Measurements from ENCODE around the gene IGF1R. TPM values are rescaled to one million over a fixed set of nuclear protein-coding genes. Genes with fewer than 3 reads are reported as not detected.

Gene IGF1R
- total and polyA plus RNA-seq, 3 experiments from 2014 or later = 2.1 to 11.3 (median 10.9) TPM

DNA sequence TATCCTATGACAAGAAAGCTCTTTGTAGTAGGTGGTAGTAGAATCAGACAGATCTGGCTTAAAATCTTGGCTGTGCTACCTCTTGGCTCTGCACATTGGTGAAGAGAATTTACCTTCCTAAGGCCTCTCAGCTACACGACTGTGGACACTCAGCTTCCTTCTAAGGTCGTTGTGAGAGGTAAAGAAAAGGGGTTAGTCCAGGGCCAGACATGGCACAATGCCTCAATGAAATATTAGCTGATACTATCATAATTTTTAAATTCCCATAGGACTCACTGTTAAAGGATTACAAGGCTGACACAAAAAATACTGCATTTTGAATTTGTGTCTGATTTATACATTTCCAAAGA, 80.4 kb downstream of the IGF1R start:
- ChIA-PET CTCF (interaction anchor here (1.0 kb wide), 1 partner anchor 12 kb away, joined by 3 read pairs; no protein-coding TSS in a partner anchor), POLR2A (no interaction called here)
- no peak overlapping the region for H3K4me3 ChIP-seq (ENCODE audit: low read length)
- peaks cover 5% of the 10 kb centered on the region for H3K4me1 ChIP-seq (ENCODE audit: insufficient read depth, low read length)
- no peak overlapping the region for H3K27ac ChIP-seq (ENCODE audit: low read depth, low read length)
- Mint-ChIP-seq H3K36me3 (no peaks in the 10 kb centered on the region), H3K9me3 (no peaks in the 10 kb centered on the region), H3K4me3 (no peak overlapping the region), H3K27ac (no peak overlapping the region), H3K27me3 (peaks cover 0 to 5% of the 10 kb centered on the region in 2 donors), H3K4me1 (peaks cover 0 to 3% (median 0%) of the 10 kb centered on the region in 3 donors)
- no peaks in the 10 kb centered on the region for H3K36me3 ChIP-seq (ENCODE audit: insufficient read depth, low read length)
- no peak for DNase-seq
- H3K9me3 ChIP-seq (ENCODE audit: low read length) = no peaks in the 10 kb centered on the region
- no peaks in the 10 kb centered on the region for H3K27me3 ChIP-seq (ENCODE audit: insufficient read depth, low read length, poor library complexity, severe bottlenecking)

- POLR2A ChIA-PET = no interaction called here
- H3K27me3 ChIP-seq (ENCODE audit: insufficient read depth, low read length, poor library complexity, severe bottlenecking) = no peaks in the 10 kb centered on the region
- no peaks in the 10 kb centered on the region for H3K36me3 ChIP-seq (ENCODE audit: insufficient read depth, low read length)
- Mint-ChIP-seq H3K9me3 (no peaks in the 10 kb centered on the region), H3K36me3 (no peaks in the 10 kb centered on the region), H3K27me3 (peaks cover 0 to 5% of the 10 kb centered on the region in 2 donors), H3K27ac (no peak overlapping the region), H3K4me3 (no peak overlapping the region), H3K4me1 (peaks cover 0 to 8% (median 0%) of the 10 kb centered on the region in 3 donors)
- DNase-seq = no peak
- CTCF ChIA-PET = no interaction called here
- no peak overlapping the region for H3K27ac ChIP-seq (ENCODE audit: low read depth, low read length)
- H3K9me3 ChIP-seq (ENCODE audit: low read length) = no peaks in the 10 kb centered on the region
- H3K4me1 ChIP-seq (ENCODE audit: insufficient read depth, low read length) = peaks cover 10% of the 10 kb centered on the region
- no peak overlapping the region for H3K4me3 ChIP-seq (ENCODE audit: low read length)
Observed at GRCh38 chr15:98729446-98730042, 81.2 kb downstream of the IGF1R start.

DNA sequence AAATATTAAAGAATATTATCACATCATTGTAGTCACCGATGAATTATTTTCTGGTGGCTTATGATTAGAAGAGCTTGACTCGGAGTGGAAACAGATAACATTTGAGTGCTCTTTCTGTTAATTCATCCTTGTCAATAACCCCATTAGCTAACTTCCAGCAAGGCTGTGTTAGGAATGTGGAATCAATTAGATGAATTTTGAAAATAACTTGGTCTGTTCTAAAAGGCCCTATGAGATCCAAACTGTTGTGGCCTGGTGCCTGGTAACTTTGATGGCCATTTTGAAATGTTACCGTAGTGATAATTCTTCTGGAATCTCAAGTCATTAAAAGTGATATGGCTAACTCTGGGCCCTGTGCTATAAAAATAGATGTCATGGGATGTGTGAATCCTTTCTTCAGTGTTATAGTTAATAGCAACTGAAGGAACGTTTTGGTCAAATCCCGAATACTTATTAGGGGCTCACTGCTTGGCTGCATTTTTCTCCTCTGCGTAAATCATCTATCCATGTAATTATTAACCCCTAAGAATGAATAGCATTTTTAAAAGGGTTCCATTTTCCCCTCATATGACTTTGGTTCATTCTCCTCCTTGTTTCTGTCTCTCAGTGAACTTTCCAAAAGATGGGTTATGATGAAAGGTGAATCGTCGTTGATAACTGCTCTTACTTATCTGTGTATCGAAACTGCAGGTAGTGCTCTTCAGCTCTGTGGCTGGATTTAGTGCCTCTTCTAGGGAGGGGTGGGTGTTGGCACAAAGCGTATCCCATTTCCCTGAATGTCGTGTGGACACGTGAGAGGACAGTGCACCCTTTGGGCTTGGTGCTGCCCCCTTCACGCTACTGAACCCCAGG, 82.7 kb downstream of the IGF1R start:
- no peak for DNase-seq
- Histone ChIP-seq H3K9me3 (ENCODE audit: low read length) (no peaks in the 10 kb centered on the region), H3K27ac (ENCODE audit: low read depth, low read length) (no peak overlapping the region), H3K4me3 (ENCODE audit: low read length) (no peak overlapping the region), H3K36me3 (ENCODE audit: insufficient read depth, low read length) (no peaks in the 10 kb centered on the region), H3K4me1 (ENCODE audit: insufficient read depth, low read length) (peaks cover 18% of the 10 kb centered on the region), H3K27me3 (ENCODE audit: insufficient read depth, low read length, poor library complexity, severe bottlenecking) (no peaks in the 10 kb centered on the region)
- Mint-ChIP-seq H3K27me3 (peaks cover 0 to 4% of the 10 kb centered on the region in 2 donors), H3K9me3 (no peaks in the 10 kb centered on the region), H3K4me1 (peaks cover 0 to 13% (median 0%) of the 10 kb centered on the region in 3 donors), H3K36me3 (no peaks in the 10 kb centered on the region), H3K4me3 (no peak overlapping the region), H3K27ac (no peak overlapping the region)
- ChIA-PET POLR2A (no interaction called here), CTCF (no interaction called here)

- H3K9me3 ChIP-seq (ENCODE audit: low read length) = no peaks in the 10 kb centered on the region
- ChIA-PET CTCF (no interaction called here), POLR2A (no interaction called here)
- no peak overlapping the region for H3K4me3 Mint-ChIP-seq
- no peaks in the 10 kb centered on the region for H3K27me3 Mint-ChIP-seq
- H3K36me3 ChIP-seq (ENCODE audit: insufficient read depth, low read length) = no peaks in the 10 kb centered on the region
- no peaks in the 10 kb centered on the region for H3K27me3 ChIP-seq (ENCODE audit: insufficient read depth, low read length, poor library complexity, severe bottlenecking)
- no peak for DNase-seq
- no peak overlapping the region for H3K27ac Mint-ChIP-seq
- peaks cover 0 to 2% (median 0%) of the 10 kb centered on the region in 3 donors for H3K36me3 Mint-ChIP-seq
- peaks cover 0 to 2% (median 0%) of the 10 kb centered on the region in 5 donors for H3K9me3 Mint-ChIP-seq
- H3K4me1 Mint-ChIP-seq = peaks cover 0 to 13% (median 0%) of the 10 kb centered on the region in 3 donors
- peaks cover 18% of the 10 kb centered on the region for H3K4me1 ChIP-seq (ENCODE audit: insufficient read depth, low read length)
- H3K4me3 ChIP-seq (ENCODE audit: low read length) = no peak overlapping the region
- no peak overlapping the region for H3K27ac ChIP-seq (ENCODE audit: low read depth, low read length)
Observed at GRCh38 chr15:98731712-98732450, 83.5 kb downstream of the IGF1R start.

GRCh38 chr15:98733098-98733497, 84.8 kb downstream of the IGF1R start:
- CTCF ChIA-PET = no interaction called here
- no peak overlapping the region for H3K27ac ChIP-seq (ENCODE audit: low read depth, low read length)
- Mint-ChIP-seq H3K27ac (no peak overlapping the region), H3K27me3 (no peaks in the 10 kb centered on the region), H3K36me3 (peaks cover 0 to 2% (median 0%) of the 10 kb centered on the region in 3 donors), H3K4me1 (peaks cover 0 to 13% (median 0%) of the 10 kb centered on the region in 3 donors), H3K9me3 (peaks cover 0 to 2% (median 0%) of the 10 kb centered on the region in 5 donors), H3K4me3 (no peak overlapping the region)
- no peak overlapping the region for H3K4me3 ChIP-seq (ENCODE audit: low read length)
- no peak for DNase-seq
- POLR2A ChIA-PET = no interaction called here
- H3K36me3 ChIP-seq (ENCODE audit: insufficient read depth, low read length) = no peaks in the 10 kb centered on the region
- no peaks in the 10 kb centered on the region for H3K9me3 ChIP-seq (ENCODE audit: low read length)
- H3K4me1 ChIP-seq (ENCODE audit: insufficient read depth, low read length) = peaks cover 21% of the 10 kb centered on the region
- no peaks in the 10 kb centered on the region for H3K27me3 ChIP-seq (ENCODE audit: insufficient read depth, low read length, poor library complexity, severe bottlenecking)

GRCh38 chr15:98734466-98735199, 86.3 kb downstream of the IGF1R start:
- POLR2A ChIA-PET = no interaction called here
- no peak for DNase-seq

GRCh38 chr15:98735304-98735703, 87.0 kb downstream of the IGF1R start:
- H3K27ac ChIP-seq (ENCODE audit: low read depth, low read length) = no peak overlapping the region
- no peaks in the 10 kb centered on the region for H3K27me3 Mint-ChIP-seq
- peaks cover 17% of the 10 kb centered on the region for H3K4me1 ChIP-seq (ENCODE audit: insufficient read depth, low read length)
- H3K27me3 ChIP-seq (ENCODE audit: insufficient read depth, low read length, poor library complexity, severe bottlenecking) = no peaks in the 10 kb centered on the region
- H3K9me3 Mint-ChIP-seq = peaks cover 0 to 2% (median 0%) of the 10 kb centered on the region in 5 donors
- peaks cover 0 to 2% (median 0%) of the 10 kb centered on the region in 3 donors for H3K36me3 Mint-ChIP-seq
- peaks cover 4 to 13% (median 6%) of the 10 kb centered on the region in 3 donors for H3K4me1 Mint-ChIP-seq
- H3K27ac Mint-ChIP-seq = no peak overlapping the region
- H3K36me3 ChIP-seq (ENCODE audit: insufficient read depth, low read length) = no peaks in the 10 kb centered on the region
- ChIA-PET POLR2A (no interaction called here), CTCF (no interaction called here)
- DNase-seq = no peak
- H3K4me3 ChIP-seq (ENCODE audit: low read length) = no peak overlapping the region
- no peaks in the 10 kb centered on the region for H3K9me3 ChIP-seq (ENCODE audit: low read length)
- H3K4me3 Mint-ChIP-seq = no peak overlapping the region

More at GRCh38 chr15:98734466-98735199, 86.3 kb downstream of the IGF1R start:
- CTCF ChIA-PET = no interaction called here
- H3K4me1 Mint-ChIP-seq = peaks cover 4 to 13% (median 6%) of the 10 kb centered on the region in 3 donors
- H3K27ac Mint-ChIP-seq = no peak overlapping the region
- no peaks in the 10 kb centered on the region for H3K27me3 Mint-ChIP-seq
- peaks cover 17% of the 10 kb centered on the region for H3K4me1 ChIP-seq (ENCODE audit: insufficient read depth, low read length)
- no peaks in the 10 kb centered on the region for H3K9me3 ChIP-seq (ENCODE audit: low read length)
- no peak overlapping the region for H3K27ac ChIP-seq (ENCODE audit: low read depth, low read length)
- H3K4me3 ChIP-seq (ENCODE audit: low read length) = no peak overlapping the region
- H3K36me3 ChIP-seq (ENCODE audit: insufficient read depth, low read length) = no peaks in the 10 kb centered on the region
- peaks cover 0 to 2% (median 0%) of the 10 kb centered on the region in 3 donors for H3K36me3 Mint-ChIP-seq
- H3K4me3 Mint-ChIP-seq = no peak overlapping the region
- H3K27me3 ChIP-seq (ENCODE audit: insufficient read depth, low read length, poor library complexity, severe bottlenecking) = no peaks in the 10 kb centered on the region
- H3K9me3 Mint-ChIP-seq = peaks cover 0 to 2% (median 0%) of the 10 kb centered on the region in 5 donors

All from CD8-positive, alpha-beta memory T cell (primary cell).